HG03378 (cell line): ENCODE measurements around the gene SART3.
"Not testable (repeated sequence)": the region's sequence is repeated elsewhere in the genome, so short reads cannot be mapped to it uniquely, and the experiment has no call there.

ENCODE experiments used
- ATAC-seq: cut with Tn5 transposase; IDR thresholded peaks from one replicate; pipeline ENCODE4 v1.9.1; 2021; ENCODE audit warnings: mild to moderate bottlenecking, moderate library complexity; ENCODE audit not compliant: unreplicated experiment

The SART3 gene

GRCh38 chr12:108498136-108498535 is 62.8 kb downstream of the SART3 start:
- ATAC-seq = no peak

DNA sequence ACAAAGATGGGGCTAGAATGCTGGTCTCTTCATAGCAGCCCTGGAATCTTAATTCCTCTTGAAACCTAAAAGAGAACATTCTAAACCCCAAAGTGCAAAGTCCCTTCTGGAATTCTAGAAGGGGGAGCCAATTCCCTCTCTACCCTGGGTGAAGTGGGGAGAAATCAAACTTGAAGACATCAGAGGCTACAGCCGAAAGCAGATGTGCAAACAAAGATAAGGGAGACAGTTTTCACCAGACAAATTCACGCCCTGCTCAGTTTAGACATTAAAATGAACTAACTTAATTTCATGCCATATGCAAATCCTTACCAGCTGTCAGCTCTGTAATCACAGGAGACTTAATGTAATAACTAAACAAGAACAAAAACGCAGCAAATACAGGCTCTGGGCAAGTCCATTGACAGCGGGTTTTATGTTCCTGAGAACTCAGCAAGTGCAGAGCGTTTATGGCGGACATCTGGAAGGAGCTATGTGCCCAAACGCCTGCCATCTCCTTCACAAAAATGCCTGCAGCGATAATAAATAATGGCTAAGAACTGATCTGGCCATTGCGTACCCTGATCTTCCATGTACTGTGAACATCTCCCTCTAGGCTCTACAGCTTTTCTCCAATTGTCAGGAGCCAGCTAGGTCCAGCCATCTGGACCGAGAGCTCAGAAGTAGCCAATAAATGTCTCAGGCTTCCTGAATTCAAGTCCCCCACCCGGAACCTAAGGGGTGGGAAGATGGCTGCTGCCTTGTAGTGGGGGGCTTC is 65.0 kb downstream of the SART3 start:
- no peak for ATAC-seq

DNA sequence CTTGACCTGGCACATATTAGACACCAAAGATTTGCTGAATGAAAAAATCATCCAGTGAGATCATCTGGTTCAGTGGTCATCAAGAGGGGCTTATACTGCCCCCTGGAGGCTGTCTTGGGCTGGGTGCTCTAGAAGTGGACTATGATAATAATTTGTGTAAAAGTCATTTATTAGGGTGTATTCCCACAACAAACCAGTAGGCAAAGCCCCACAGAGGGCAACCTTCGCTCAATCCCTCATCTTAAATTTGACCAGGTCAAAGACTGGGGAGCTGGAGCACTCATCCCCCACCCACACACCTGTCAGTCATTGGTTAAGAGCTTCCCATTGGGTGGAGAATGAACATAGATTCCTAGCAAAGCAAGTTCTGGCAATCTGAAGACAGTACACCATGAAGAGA is 65.9 kb downstream of the SART3 start:
- ATAC-seq = no peak

DNA sequence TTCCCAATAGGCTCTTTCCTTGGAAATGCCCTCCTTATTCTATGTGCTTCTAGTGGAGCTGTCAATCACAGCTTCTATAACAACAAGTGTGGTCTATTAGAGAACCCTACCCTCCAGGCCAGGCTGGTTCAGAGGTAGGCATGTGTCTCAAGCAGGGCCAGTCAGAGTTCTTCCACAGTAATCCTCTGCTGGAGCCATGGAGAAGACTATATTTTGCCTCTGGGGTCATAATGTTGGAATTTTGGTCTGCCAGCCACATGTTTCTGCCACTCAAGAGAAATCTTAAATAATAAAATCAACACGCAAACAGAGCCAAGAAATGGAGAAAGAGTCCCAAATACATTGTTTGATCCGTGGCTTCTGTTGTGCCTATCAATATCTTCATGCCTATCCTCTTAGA is 69.7 kb downstream of the SART3 start:
- ATAC-seq = no peak

GRCh38 chr12:108487029-108487428 is 73.9 kb downstream of the SART3 start:
- not testable (repeated sequence) for ATAC-seq

DNA sequence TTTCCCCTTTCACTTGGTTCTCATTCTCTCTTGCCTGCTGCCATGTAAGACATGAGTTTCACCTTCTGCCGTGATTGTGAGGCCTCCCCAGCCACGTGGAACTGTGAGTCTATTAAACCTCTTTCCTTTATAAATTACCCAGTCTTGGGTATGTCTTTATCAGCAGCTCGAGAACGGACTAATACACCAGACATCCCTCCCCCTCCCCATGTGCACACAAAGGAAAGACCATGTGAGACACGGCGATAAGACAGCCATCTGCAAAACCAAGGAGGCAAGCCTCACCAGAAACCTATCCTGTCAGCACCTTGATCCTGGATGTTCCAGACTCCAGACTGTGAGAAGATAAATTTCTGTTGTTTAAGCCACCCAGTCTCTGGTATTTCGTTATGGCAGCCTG is 75.6 kb downstream of the SART3 start:
- not testable (repeated sequence) for ATAC-seq

DNA sequence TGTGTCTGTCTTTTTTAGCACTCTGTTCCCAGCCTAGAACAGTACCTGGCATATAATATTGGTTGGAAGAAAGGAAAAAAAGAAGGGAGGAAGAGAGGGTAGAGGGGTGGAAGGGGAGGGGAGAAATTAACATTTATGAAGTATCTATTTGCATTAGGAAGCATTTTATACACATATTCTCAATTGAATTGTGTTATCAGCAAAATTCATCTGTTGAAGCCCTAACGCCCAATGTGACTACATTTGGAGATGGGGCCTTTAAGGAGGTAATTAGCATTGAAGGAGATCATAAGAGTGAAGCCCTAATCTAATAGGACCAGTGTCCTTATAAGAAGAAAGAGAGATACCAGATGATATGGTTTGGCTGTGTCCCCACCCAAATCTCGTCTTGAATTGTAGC is 76.1 kb downstream of the SART3 start:
- ATAC-seq = no peak

DNA sequence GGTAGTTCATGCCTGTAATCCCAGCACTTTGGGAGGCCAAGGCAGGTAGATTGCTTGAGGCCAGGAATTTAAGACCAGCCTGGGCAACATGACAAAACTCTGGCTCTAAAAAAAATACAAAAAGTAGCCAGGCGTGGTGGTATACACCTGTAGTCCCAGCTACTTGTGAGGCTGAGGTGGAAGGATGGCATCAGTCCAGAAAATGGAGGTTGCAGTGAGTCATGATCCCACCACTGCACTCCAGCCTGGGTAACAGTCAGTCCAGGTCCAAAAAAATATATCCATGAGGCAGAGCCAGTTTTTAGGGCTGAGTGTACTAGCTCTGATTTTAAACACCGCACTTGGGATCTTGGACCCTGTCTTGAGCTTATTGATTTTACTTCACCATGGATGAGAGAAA is 76.5 kb downstream of the SART3 start:
- no peak for ATAC-seq

DNA sequence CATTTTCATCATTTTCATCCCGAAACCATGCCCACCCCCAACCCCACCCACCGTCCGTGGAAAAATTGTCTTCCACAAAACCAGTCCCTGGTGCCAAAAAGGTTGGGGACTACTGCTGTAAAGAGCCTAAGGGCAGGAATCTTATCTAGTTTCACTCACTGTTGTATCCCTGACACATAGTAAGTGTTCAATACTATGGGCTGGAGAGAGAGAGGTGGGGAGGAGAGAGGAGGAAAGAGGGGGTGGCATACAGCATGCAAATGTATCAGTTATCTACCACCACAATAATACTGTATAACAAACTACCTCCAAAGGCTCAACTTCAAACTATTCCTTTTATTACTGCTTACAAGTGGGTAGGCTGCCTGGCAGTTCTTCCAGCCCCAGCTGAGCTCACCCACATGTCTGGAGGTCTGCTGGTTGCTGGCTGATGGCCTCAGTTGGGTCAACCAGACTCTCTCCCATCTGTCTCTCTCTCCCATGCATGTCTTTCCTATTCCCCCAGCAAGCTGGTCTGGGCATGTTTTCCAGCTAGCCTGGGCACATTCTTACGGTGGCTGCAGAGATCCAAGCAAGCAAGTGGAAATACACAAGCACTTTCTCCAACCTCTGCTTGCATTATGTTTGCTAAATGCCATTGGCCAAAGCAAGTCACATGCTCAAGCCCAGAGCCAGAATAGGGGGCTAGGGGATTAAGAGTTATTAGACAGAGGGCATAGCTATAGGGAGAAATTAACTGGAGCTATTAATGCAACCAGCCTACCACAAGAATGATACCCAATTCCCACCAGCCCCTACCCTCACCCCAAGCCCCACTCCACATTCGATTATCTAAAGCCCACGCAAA is 77.5 kb downstream of the SART3 start:
- ATAC-seq = no peak

- no peak for ATAC-seq
These were observed 78.2 kb downstream of the SART3 start for GRCh38 chr12:108482717-108483212.

DNA sequence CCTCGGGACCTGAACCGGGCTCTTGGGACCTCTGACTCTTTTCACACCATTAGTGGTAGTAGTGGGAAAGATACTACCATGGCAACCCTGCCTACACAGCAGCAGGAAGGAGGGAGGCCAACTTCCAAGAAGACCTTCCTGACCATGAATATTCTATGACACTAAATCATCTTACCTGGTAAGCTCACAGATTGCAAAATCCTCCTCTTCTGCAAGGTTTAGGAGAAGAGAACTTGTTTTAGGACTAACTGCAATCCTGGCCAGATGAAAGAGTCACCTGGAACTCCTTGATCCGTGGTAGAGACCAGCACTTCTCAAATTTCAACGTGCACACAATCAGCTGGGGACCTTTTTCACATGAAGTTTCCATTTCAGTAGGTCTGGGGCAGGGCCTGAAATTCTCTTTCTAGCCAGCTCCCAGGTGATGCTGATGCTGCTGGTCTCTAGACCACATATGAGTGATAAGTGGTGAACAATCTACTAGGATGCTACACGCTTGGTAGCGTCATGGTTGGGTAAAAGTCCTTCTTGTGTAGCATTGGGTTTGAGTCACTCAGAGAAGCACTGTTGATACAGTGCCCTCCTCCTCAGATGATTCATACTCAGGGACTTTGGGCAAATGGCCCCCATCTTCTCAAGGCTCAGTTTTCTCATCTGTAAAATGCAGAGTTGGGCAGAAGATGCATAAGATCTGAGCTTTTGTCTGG is 81.5 kb downstream of the SART3 start:
- no peak for ATAC-seq

DNA sequence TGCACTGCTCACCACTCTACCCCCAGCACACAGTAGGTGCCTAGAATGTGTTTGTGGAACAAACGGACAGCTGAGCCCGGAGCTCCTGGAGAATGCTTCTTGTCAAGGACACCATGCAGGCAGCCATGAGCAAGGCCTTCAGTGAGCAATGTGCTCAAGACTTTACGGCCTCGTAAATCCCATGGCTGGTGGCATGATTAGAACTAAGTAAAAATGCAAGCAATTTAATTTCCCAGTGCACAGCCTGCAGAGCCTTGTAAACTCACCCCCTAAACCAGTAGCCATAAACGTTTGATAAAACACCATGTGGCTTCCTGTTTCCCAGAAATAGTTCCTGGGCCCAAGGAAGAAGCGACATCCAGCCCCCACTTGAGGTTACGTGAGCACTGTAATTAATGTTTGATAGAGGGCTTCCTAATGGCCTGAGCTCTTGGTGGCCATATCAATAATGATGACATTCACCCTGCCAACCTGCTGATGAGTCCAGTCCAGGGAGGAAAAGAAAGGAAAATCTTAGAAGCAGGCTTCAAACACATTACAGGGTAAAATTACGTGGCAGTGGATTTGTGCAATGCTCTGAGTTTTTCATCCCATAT is 82.3 kb downstream of the SART3 start:
- no peak for ATAC-seq

DNA sequence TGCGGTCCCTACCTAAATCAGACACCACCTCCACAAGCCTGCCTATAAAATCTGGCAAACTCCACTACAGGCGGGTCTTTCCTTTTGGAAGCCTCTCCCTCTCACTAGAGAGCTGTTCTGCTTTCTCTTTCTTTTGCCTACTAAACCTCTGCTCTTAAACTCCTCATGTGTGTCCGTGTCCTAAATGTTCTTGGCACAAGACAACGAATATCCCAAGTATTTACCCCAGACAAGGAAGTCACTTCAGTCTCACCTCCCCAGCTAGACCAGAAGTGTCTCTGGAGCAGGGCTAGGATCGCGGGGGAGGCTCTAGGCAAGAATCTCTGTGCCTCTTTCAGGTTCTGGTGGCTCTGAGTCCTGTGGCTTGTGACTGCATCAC is 83.1 kb downstream of the SART3 start:
- ATAC-seq = no peak

GRCh38 chr12:108477055-108477880 is 83.7 kb downstream of the SART3 start:
- ATAC-seq = no peak

DNA sequence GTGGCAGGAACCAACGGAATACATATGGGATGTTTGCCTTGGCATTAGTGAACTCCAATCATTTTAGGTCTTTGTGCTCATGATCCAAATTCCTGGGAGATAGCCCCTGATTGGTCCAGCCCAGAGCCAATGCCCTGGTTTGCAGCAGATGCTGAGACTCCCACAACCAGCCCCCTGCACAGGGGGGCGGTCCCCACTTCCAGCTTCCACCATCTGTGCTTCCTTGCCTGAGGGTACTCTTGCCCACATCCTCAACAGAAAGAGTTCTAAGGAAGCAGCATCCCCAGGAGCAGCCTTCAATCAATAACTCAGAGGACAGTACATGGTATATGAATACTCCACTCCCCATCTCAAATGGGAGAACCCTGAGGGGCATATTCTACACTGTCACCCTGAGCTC is 85.6 kb downstream of the SART3 start:
- ATAC-seq = no peak

DNA sequence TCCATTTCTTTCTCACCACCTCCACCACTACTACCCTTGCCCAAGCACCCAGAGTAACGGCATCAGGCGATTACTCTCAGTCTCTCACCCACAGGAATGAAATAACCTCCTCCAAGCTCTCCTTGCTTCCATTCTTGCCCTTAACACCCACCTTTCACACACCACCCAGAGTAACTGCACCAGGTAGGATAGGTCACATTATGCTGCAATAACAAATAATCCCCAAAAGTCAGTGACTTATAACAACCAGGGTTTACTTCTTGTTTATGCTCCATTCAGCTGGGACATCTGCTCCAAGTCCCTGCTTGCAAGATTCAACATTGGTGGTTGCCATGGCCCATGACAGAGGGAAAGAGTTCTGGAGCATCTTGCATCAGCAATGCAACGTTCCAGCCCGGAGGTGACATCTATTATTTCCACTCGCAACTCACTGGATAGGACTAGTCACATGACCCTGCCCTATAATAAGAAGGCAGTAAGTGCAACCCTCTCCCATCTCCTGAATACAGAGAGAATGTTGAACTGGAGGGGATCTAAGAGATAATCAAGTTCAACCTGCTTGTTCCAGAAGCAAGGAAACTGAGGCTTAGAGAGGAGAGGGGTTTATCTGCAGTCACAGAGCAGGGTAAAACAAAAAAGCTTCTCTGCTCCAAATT is 87.4 kb downstream of the SART3 start:
- no peak for ATAC-seq
